Heart right ventricle (tissue), 16 donors: ENCODE measurements around the gene SNRNP70. TPM values are rescaled to one million over a fixed set of nuclear protein-coding genes. Genes with fewer than 3 reads are reported as not detected.
"Not testable (repeated sequence)": the region's sequence is repeated elsewhere in the genome, so short reads cannot be mapped to it uniquely, and the experiment has no call there.

Source experiments
- ATAC-seq, 8 donors: fragments of 200-7000 bp; cut with Tn5 transposase; one replicate each; pipeline ENCODE4 v1.9.1; 2020; ENCODE audit warnings: mild to moderate bottlenecking in 8 of 8, moderate library complexity in 8 of 8, moderate number of reproducible peaks in 1 of 8
- DNase-seq, 2 donors: peaks; one replicate each; pipeline ENCODE4 v3.0.0-alpha.2; 2020
- H3K27ac ChIP-seq, 10 donors: fragments of 200-600 bp; sonication (generic) in 2 of 10; one replicate each; pipeline versions ENCODE4 v1.5.0 to v1.8.0; 2020 to 2022; ENCODE audit warnings: mild to moderate bottlenecking in 3 of 10
- H3K27me3 ChIP-seq, 7 donors: fragments of 200-600 bp; one replicate each; pipeline ENCODE4 v1.8.0; 2021 to 2022; ENCODE audit warnings: mild to moderate bottlenecking in 2 of 7
- H3K36me3 ChIP-seq, 9 donors: fragments of 200-600 bp; sonication (generic) in 1 of 9; one replicate each; pipeline versions ENCODE4 v1.5.0 to v1.8.0; 2020 to 2022; ENCODE audit warnings: mild to moderate bottlenecking in 2 of 9
- H3K4me1 ChIP-seq, 9 donors: fragments of 200-600 bp; sonication (generic) in 1 of 9; one replicate each; pipeline versions ENCODE4 v1.5.0 to v1.8.0; 2020 to 2022; ENCODE audit warnings: mild to moderate bottlenecking in 4 of 9
- H3K4me3 ChIP-seq, 10 donors: fragments of 200-600 bp; sonication (generic) in 2 of 10; one replicate each; pipeline versions ENCODE4 v1.5.0 to v1.8.0; 2020 to 2022; ENCODE audit warnings: mild to moderate bottlenecking in 7 of 10, moderate library complexity in 2 of 10
- H3K9me3 ChIP-seq, 11 donors: fragments of 200-600 bp in 10 of 11; sonication (generic) in 2 of 11; one replicate each; pipeline versions ENCODE4 v1.5.0 to v1.8.0; 2013 to 2022; ENCODE audit warnings: mild to moderate bottlenecking in 2 of 11, control low read depth in 1 of 11, moderate library complexity in 1 of 11
- WGBS, 2 donors: extraction: QIAGEN DNeasy Blood & Tissue Kit; methylation state at CpG; one replicate each; pipeline ENCODE4 v1.1.7; 2013; ENCODE audit warnings: inconsistent platforms in 1 of 2; 5-methylcytosine and 5-hydroxymethylcytosine counted together
- intact Hi-C, 10 donors: fragments of 100-400 bp; cut with DNase I; formaldehyde crosslinking; loops; one replicate each; pipeline versions ENCODE4 v1.11.1 to v1.14.2; 2022
- polyA plus RNA-seq, 2 donors: library from polyadenylated mRNA; stranded (reverse); fragments of 200-250 nt; gene quantifications; one replicate each; pipeline ENCODE4 v1.2.3, GENCODE V29; 2013
- total RNA-seq, 10 donors: library from RNA; stranded (reverse); fragmentation: NEBNext Ultra II Directional in 3 of 10; extraction: Animal tissue kit (Norgen Biotek cat#: 25700) in 3 of 10; gene quantifications; one replicate each; pipeline versions ENCODE4 v1.2.1 to v1.2.4, GENCODE V29; 2021 to 2023
- TF ChIP-seq, protein P1 (sequence below), 9 donors: fragments of 200-600 bp; sonication (generic) in 2 of 9; IDR thresholded peaks; one replicate each; pipeline versions ENCODE4 v1.5.0 to v1.8.0; 2021 to 2022; ENCODE audit warnings: antibody characterized with exemption in 9 of 9, mild to moderate bottlenecking in 5 of 9, moderate library complexity in 1 of 9
- donor health status: Arrhythmogenic right ventricular cardiomyopathy.
- donor health status: ischemic (EF 13 %, LVEDD 7.1; RV severe dilation, severe dysfunction).
- donor health status: healthy with polysubstance abuse.
- donor health status: DM: no; HTN: yes; CAD: no.
- donor health status: DM: no; HTN: no; CAD: no.
- donor health status: ischemic (EF 25% LVEDD 6.9; RV normal size, moderate dysfunction).
- donor health status: ischemic (EF 25% LVEDD 5.7; RV mildly dilated, moderate dysfunction).
- donor health status: healthy.
- donor health status: DM: yes; HTN: yes; CAD: no.
- donor health status: Ischemic cardiomyopathy.
- donor health status: ischemic (EF 35%, LVEDD 5.7; RV mildly dilated, moderate dysfunction).
- donor health status: nonischemic (EF 11% LVEDD 7.7; RV severe dilation, severe dysfunction).
- donor health status: DM: yes; HTN: yes; CAD: no.
- donor health status: PGD.
- donor health status: ischemic (EF 29% LVEDD 5.4; RV normal size, mild dysfunction).
- donor health status: nonischemic (EF 23%, LVEDD 6.1; RV moderate dilation, normal function).

The SNRNP70 gene
- total and polyA plus RNA-seq, 12 donors, result 75.2 to 330 (median 94.8) TPM

- H3K27ac ChIP-seq, result peak within 1 kb of the TSS; percentile 86 to 99 (median 97)
- H3K4me1 ChIP-seq, result peaks cover 11 to 46% (median 30%) of the 10 kb centered on the region in 9 donors
- TF ChIP-seq, protein P1, sequence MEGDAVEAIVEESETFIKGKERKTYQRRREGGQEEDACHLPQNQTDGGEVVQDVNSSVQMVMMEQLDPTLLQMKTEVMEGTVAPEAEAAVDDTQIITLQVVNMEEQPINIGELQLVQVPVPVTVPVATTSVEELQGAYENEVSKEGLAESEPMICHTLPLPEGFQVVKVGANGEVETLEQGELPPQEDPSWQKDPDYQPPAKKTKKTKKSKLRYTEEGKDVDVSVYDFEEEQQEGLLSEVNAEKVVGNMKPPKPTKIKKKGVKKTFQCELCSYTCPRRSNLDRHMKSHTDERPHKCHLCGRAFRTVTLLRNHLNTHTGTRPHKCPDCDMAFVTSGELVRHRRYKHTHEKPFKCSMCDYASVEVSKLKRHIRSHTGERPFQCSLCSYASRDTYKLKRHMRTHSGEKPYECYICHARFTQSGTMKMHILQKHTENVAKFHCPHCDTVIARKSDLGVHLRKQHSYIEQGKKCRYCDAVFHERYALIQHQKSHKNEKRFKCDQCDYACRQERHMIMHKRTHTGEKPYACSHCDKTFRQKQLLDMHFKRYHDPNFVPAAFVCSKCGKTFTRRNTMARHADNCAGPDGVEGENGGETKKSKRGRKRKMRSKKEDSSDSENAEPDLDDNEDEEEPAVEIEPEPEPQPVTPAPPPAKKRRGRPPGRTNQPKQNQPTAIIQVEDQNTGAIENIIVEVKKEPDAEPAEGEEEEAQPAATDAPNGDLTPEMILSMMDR (IDR thresholded peaks at IDR 0.05), result no peak
- H3K9me3 ChIP-seq, result no peaks in the 10 kb centered on the region
- DNase-seq (peak; percentile 59 to 76), ATAC-seq (peak; percentile 41 to 70 (median 52))
- H3K27me3 ChIP-seq, result peaks cover 0 to 19% (median 0%) of the 10 kb centered on the region in 7 donors
- peak within 1 kb of the TSS; percentile 41 to 85 (median 64) for H3K4me3 ChIP-seq
- intact Hi-C loops, result loop anchor here in 4 of 10 donors (2.0 to 5.0 kb wide), 3 partner anchors 29 to 38 kb away; partner anchors contain the start of genes HRC (in 2 of the 4) and TRPM4 (in 2 of the 4)
- 0 to 1% methylated on average over 74 to 90 of the region's 90 CpGs for WGBS, 2 donors
- H3K36me3 ChIP-seq, result no peaks in the 10 kb centered on the region
These were observed 34.4 kb downstream of the SNRNP70 start, which contains the start of gene PPFIA3 for GRCh38 chr19:49119411-49120324. Gene PPFIA3 (plus strand): TSS chr19:49119544. CDS start chr19:49127874, 8,330 bp downstream.

GRCh38 chr19:49120325-49120683 lies 35.1 kb downstream of the SNRNP70 start:
- WGBS, 2 donors, result 11 to 12% methylated on average over 16 of the region's 16 CpGs
- Histone ChIP-seq H3K27me3 (peaks cover 0 to 19% (median 0%) of the 10 kb centered on the region in 7 donors), H3K4me1 (peaks cover 11 to 39% (median 24%) of the 10 kb centered on the region in 9 donors), H3K4me3 (peak overlapping the region in 7 of 10 donors; percentile 41 to 85 (median 67)), H3K36me3 (no peaks in the 10 kb centered on the region), H3K9me3 (no peaks in the 10 kb centered on the region), H3K27ac (no peak overlapping the region)
- DNase-seq, result no peak
- ATAC-seq, result no peak
- TF ChIP-seq, protein P1 (IDR thresholded peaks at IDR 0.05), result no peak
- intact Hi-C loops, result no loop called here

DNA sequence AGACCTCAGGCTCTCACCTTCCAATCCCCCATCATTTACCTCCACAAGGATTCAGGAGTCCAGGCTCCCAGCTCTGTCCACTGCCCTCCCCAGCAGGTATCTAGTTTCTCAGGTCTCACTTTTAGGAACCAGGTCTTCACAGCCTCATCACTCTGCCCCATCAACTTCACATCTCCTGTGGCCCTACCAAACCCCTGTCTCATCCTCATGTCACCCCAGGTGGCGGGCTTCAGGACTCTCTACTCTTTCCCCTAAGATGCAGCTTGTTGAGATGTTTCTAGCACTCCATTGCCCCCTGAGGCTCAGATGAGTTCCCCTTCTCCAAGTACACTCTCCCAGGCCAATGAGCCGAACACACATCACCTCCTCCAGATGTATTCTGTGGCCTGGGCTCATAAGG lies 35.6 kb downstream of the SNRNP70 start:
- no peak for ATAC-seq
- Histone ChIP-seq H3K27me3 (peaks cover 0 to 19% (median 0%) of the 10 kb centered on the region in 7 donors), H3K36me3 (no peaks in the 10 kb centered on the region), H3K27ac (no peak overlapping the region), H3K4me1 (peaks cover 11 to 34% (median 24%) of the 10 kb centered on the region in 9 donors), H3K4me3 (no peak overlapping the region), H3K9me3 (no peaks in the 10 kb centered on the region)
- DNase-seq, result no peak
- TF ChIP-seq, protein P1 (IDR thresholded peaks at IDR 0.05), result no peak
- intact Hi-C loops, result no loop called here
- 92 to 98% methylated on average over 2 of the region's 2 CpGs for WGBS, 2 donors

DNA sequence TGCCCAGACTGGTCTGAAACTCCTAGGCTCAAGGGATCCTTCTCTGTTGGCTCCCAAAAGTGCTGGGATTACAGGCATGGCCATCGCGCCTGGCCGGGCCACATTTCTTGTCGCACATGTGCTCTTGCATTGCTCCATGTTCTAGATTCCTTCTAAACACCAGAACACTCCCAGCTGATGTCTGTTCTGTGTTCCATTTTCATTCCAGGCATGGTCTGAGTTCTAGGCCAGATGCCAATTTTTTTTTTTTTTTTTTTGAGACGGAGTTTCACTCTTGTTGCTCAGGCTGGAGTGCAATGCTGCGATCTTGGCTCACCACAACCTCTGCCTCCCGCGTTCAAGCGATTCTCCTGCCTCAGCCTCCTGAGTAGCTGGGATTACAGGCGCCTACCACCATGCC lies 36.6 kb downstream of the SNRNP70 start:
- H3K27ac ChIP-seq, H3K9me3 ChIP-seq, ATAC-seq, H3K4me3 ChIP-seq, intact Hi-C loops, DNase-seq, H3K36me3 ChIP-seq: not testable (repeated sequence)
- Histone ChIP-seq H3K4me1 (peaks cover 11 to 32% (median 24%) of the 10 kb centered on the region in 9 donors), H3K27me3 (peaks cover 0 to 19% (median 0%) of the 10 kb centered on the region in 7 donors)
- 76 to 79% methylated on average over 10 of the region's 10 CpGs for WGBS, 2 donors

GRCh38 chr19:49123285-49123684 lies 38.0 kb downstream of the SNRNP70 start:
- intact Hi-C loops, H3K4me3 ChIP-seq, H3K27ac ChIP-seq, H3K9me3 ChIP-seq, H3K36me3 ChIP-seq, ATAC-seq, DNase-seq: not testable (repeated sequence)
- Histone ChIP-seq H3K4me1 (peaks cover 3 to 28% (median 19%) of the 10 kb centered on the region in 9 donors), H3K27me3 (peaks cover 0 to 19% (median 0%) of the 10 kb centered on the region in 7 donors)
- 91 to 96% methylated on average over 11 of the region's 11 CpGs for WGBS, 2 donors
